ENCODE results near the gene IKZF4. TPM values are rescaled to one million over a fixed set of nuclear protein-coding genes. Genes with fewer than 3 reads are reported as not detected.

The IKZF4 gene
- total RNA-seq, 1 experiment from 2014 or later: 8.5 TPM

GRCh38 chr12:56084958-56085543 lies 64.2 kb downstream of the IKZF4 start:
- ChIA-PET CTCF (interaction anchor here (0.8 to 1.8 kb wide), 7 partner anchors 10 to 347 kb away, joined by 3 to 13 read pairs (median 4); partner anchors contain the start of genes ORMDL2, PA2G4, RAB5B and SARNP), RAD21 (ENCODE audit: low non-redundant PET in 1 of 2, low total read pairs in 2 of 2, uncharacterized antibody in 2 of 2, unreplicated experiment in 2 of 2) (no interaction called here), POLR2A (interaction anchor here (0.7 to 1.3 kb wide), 4 partner anchors 19 to 33 kb away, joined by 3 to 6 read pairs (median 3); partner anchors contain the start of genes PA2G4 and ZC3H10)
- Histone ChIP-seq H4K20me1 (ENCODE audit: insufficient read depth) (no peaks in the 10 kb centered on the region), H3K4me1 (ENCODE audit: control insufficient read depth in 1 of 2, insufficient read depth in 2 of 2, low read length in 2 of 2) (peaks cover 15 to 32% of the 10 kb centered on the region in 2 experiments), H3K4me3 (replicated peaks in 1 of 2; ENCODE audit: low read depth in 1 of 2, low read length in 2 of 2) (no peak overlapping the region), H3K9me2 (ENCODE audit: insufficient read depth) (no peaks in the 10 kb centered on the region), H3K9ac (ENCODE audit: low read length) (no peak overlapping the region), H3K79me2 (ENCODE audit: insufficient read depth, low read length) (peaks cover 12% of the 10 kb centered on the region; the same call in 1 of the 2 replicates), H3K9me3 (ENCODE audit: control insufficient read depth in 1 of 2, insufficient read depth in 1 of 2, low read depth in 1 of 2, low read length in 2 of 2) (no peaks in the 10 kb centered on the region), H3K36me3 (ENCODE audit: control insufficient read depth in 1 of 2, insufficient read depth in 2 of 2, low read length in 2 of 2) (peaks cover 10 to 22% of the 10 kb centered on the region in 2 experiments; a peak in 2 of 4 replicates), H3K27me3 (ENCODE audit: insufficient read depth, low read length) (no peaks in the 10 kb centered on the region), H3K27ac (ENCODE audit: low read depth, low read length) (no peak overlapping the region), H2AFZ (ENCODE audit: low read depth, low read length, poor library complexity, severe bottlenecking) (no peak overlapping the region), H3K4me2 (ENCODE audit: low read length) (no peak overlapping the region)
- intact Hi-C loops (cut with micrococcal nuclease): no loop called here
- ATAC-seq: peak; percentile 47
- no TSS peak for BruUV-seq (replicated peaks)
- DNase-seq (ENCODE audit: low read depth, low spot score): no peak
- TF ChIP-seq CTCF (IDR thresholded peaks at IDR 0.05 in 2 of 3, conservative IDR thresholded peaks at IDR 0.05 in 1 of 3; ENCODE audit: borderline replicate concordance in 1 of 3, insufficient read depth in 1 of 3, low read depth in 2 of 3, low read length in 2 of 3) (peak; percentile 21 to 82 (median 48); a peak in 5 of 6 replicates), SRF (IDR thresholded peaks at IDR 0.05; ENCODE audit: low read depth) (no peak), RAD21 (IDR thresholded peaks at IDR 0.05; ENCODE audit: low read depth) (peak; percentile 47; the same call in 1 of the 2 replicates)

- CTCF ChIA-PET: interaction anchor here (0.8 to 1.8 kb wide), 6 partner anchors 9 to 348 kb away, joined by 3 to 13 read pairs (median 5); partner anchors contain the start of genes PA2G4 and SUOX
- TF ChIP-seq ELF1 (IDR thresholded peaks at IDR 0.05; ENCODE audit: borderline replicate concordance, low read depth) (no peak), EZH2phosphoT487 (IDR thresholded peaks at IDR 0.05; ENCODE audit: borderline replicate concordance) (no peak), POLR2A (IDR thresholded peaks at IDR 0.05; ENCODE audit: borderline replicate concordance, extremely low read depth, insufficient read depth, insufficient read length) (no peak), ZNF274 (IDR thresholded peaks at IDR 0.05; ENCODE audit: low read depth, low read length) (no peak), ATF3 (IDR thresholded peaks at IDR 0.05) (no peak), EZH2 (IDR thresholded peaks at IDR 0.05) (no peak), REST (IDR thresholded peaks at IDR 0.05; ENCODE audit: low read depth) (no peak)
- H3K4me1 ChIP-seq (ENCODE audit: control insufficient read depth in 1 of 2, insufficient read depth in 2 of 2, low read length in 2 of 2): peaks cover 13 to 21% of the 10 kb centered on the region in 2 experiments
- no peaks in the 10 kb centered on the region for H4K20me1 ChIP-seq (ENCODE audit: insufficient read depth)
- RAD21 ChIA-PET (ENCODE audit: low non-redundant PET in 1 of 2, low total read pairs in 2 of 2, uncharacterized antibody in 2 of 2, unreplicated experiment in 2 of 2): no interaction called here
- ATAC-seq (no peak), DNase-seq (ENCODE audit: low read depth, low spot score) (no peak)
- H3K4me2 ChIP-seq (ENCODE audit: low read length): no peak overlapping the region
- H3K79me2 ChIP-seq (ENCODE audit: insufficient read depth, low read length): peaks cover 7% of the 10 kb centered on the region; the same call in 1 of the 2 replicates
- intact Hi-C loops (cut with micrococcal nuclease): no loop called here
- H2AFZ ChIP-seq (ENCODE audit: low read depth, low read length, poor library complexity, severe bottlenecking): no peak overlapping the region
- H3K4me3 ChIP-seq (replicated peaks in 1 of 2; ENCODE audit: low read depth in 1 of 2, low read length in 2 of 2): no peak overlapping the region
- H3K27ac ChIP-seq (ENCODE audit: low read depth, low read length): no peak overlapping the region
- BruUV-seq (replicated peaks): no TSS peak
- no peaks in the 10 kb centered on the region for H3K9me2 ChIP-seq (ENCODE audit: insufficient read depth)
- H3K9me3 ChIP-seq (ENCODE audit: control insufficient read depth in 1 of 2, insufficient read depth in 1 of 2, low read depth in 1 of 2, low read length in 2 of 2): no peaks in the 10 kb centered on the region
- H3K9ac ChIP-seq (ENCODE audit: low read length): no peak overlapping the region
- no peaks in the 10 kb centered on the region for H3K27me3 ChIP-seq (ENCODE audit: insufficient read depth, low read length)
- peaks cover 10 to 22% of the 10 kb centered on the region in 2 experiments; a peak in 2 of 4 replicates for H3K36me3 ChIP-seq (ENCODE audit: control insufficient read depth in 1 of 2, insufficient read depth in 2 of 2, low read length in 2 of 2)
- POLR2A ChIA-PET: interaction anchor here (0.7 to 1.3 kb wide), 2 partner anchors 18 to 41 kb away, joined by 3 to 6 read pairs; partner anchors contain the start of gene PA2G4
These were observed 65.3 kb downstream of the IKZF4 start for GRCh38 chr12:56086096-56086495.

All from HCT116 (cell line).